ENCODE results near the gene LRMDA.
A peak's percentile ranks its signal among the peaks of the same experiment; 100 is the strongest.

Gene LRMDA

GRCh38 chr10:75717126-75717916 lies 285.9 kb downstream of the LRMDA start:
- no peak; the same call in 1 of the 2 replicates for TF ChIP-seq CTCF (conservative IDR thresholded peaks at IDR 0.05; ENCODE audit: low read length)
- no peak overlapping the region for H3K4me3 ChIP-seq (ENCODE audit: low read length)
- peak; percentile 18 for DNase-seq (ENCODE audit: low read depth)

- DNase-seq (ENCODE audit: low read depth), result no peak
- no peak for TF ChIP-seq CTCF (conservative IDR thresholded peaks at IDR 0.05; ENCODE audit: low read length)
- no peak overlapping the region for H3K4me3 ChIP-seq (ENCODE audit: low read length)
Measured at GRCh38 chr10:75718991-75719390, 287.6 kb downstream of the LRMDA start.

- no peak for TF ChIP-seq CTCF (conservative IDR thresholded peaks at IDR 0.05; ENCODE audit: low read length)
- no peak overlapping the region for H3K4me3 ChIP-seq (ENCODE audit: low read length)
- DNase-seq (ENCODE audit: low read depth), result peak; percentile 3
Measured at GRCh38 chr10:75720157-75720556, 288.7 kb downstream of the LRMDA start.

GRCh38 chr10:75722020-75722419 lies 290.6 kb downstream of the LRMDA start:
- no peak for TF ChIP-seq CTCF (conservative IDR thresholded peaks at IDR 0.05; ENCODE audit: low read length)

GRCh38 chr10:75722609-75723008 lies 291.2 kb downstream of the LRMDA start:
- H3K4me3 ChIP-seq (ENCODE audit: low read length), result no peak overlapping the region
- no peak for DNase-seq (ENCODE audit: low read depth)
- no peak for TF ChIP-seq CTCF (conservative IDR thresholded peaks at IDR 0.05; ENCODE audit: low read length)

More at GRCh38 chr10:75722020-75722419, 290.6 kb downstream of the LRMDA start:
- no peak for DNase-seq (ENCODE audit: low read depth)
- no peak overlapping the region for H3K4me3 ChIP-seq (ENCODE audit: low read length)

- TF ChIP-seq CTCF (conservative IDR thresholded peaks at IDR 0.05; ENCODE audit: low read length), result no peak
- no peak overlapping the region for H3K4me3 ChIP-seq (ENCODE audit: low read length)
Measured at GRCh38 chr10:75723319-75723980, 292.0 kb downstream of the LRMDA start.

GRCh38 chr10:75724047-75724446 lies 292.6 kb downstream of the LRMDA start:
- no peak for DNase-seq (ENCODE audit: low read depth)
- H3K4me3 ChIP-seq (ENCODE audit: low read length), result no peak overlapping the region
- no peak for TF ChIP-seq CTCF (conservative IDR thresholded peaks at IDR 0.05; ENCODE audit: low read length)

More at GRCh38 chr10:75723319-75723980, 292.0 kb downstream of the LRMDA start:
- no peak for DNase-seq (ENCODE audit: low read depth)

Measured in AG10803 (cell line).